WTC11 (cell line): ENCODE results near the gene TXNRD2. TPM values are rescaled to one million over a fixed set of nuclear protein-coding genes. Genes with fewer than 3 reads are reported as not detected.

Source experiments
- ATAC-seq: fragments of 200-7000 bp; cut with Tn5 transposase; 2 replicates; pipeline ENCODE4 v1.10.0; 2021; ENCODE audit warnings: mild to moderate bottlenecking, moderate library complexity
- CTCF ChIA-PET: fragments of 300-600 bp; sonication (Branson Sonifier 250); formaldehyde crosslinking; loops from one replicate; lab custom pipeline; 2021; ENCODE audit warnings: antibody characterized with exemption; lab: Charles Lee
- POLR2A ChIA-PET: fragments of 350-600 bp; sonication (Branson Sonifier 250); formaldehyde crosslinking; loops from one replicate; lab custom pipeline; 2021; ENCODE audit warnings: antibody characterized with exemption; lab: Charles Lee
- DNase-seq: peaks from one replicate; pipeline ENCODE4 v3.0.0; 2021; ENCODE audit warnings: low spot score
- H3K27ac Mint-ChIP-seq: 2 replicates; pipeline ENCODE4 v1.8.0; 2021; ENCODE audit warnings: mixed read lengths
- H3K27me3 Mint-ChIP-seq: 2 replicates; pipeline ENCODE4 v1.8.0; 2021; ENCODE audit warnings: low read depth, mild to moderate bottlenecking, moderate library complexity, mixed read lengths
- H3K36me3 Mint-ChIP-seq: 2 replicates; pipeline ENCODE4 v1.8.0; 2021; ENCODE audit warnings: mixed read lengths
- H3K4me1 Mint-ChIP-seq: 2 replicates; pipeline ENCODE4 v1.8.0; 2022; ENCODE audit warnings: mixed read lengths
- H3K4me3 Mint-ChIP-seq: 2 replicates; pipeline ENCODE4 v1.8.0; 2021; ENCODE audit warnings: mild to moderate bottlenecking, moderate library complexity, mixed read lengths
- H3K9me3 Mint-ChIP-seq: 2 replicates; pipeline ENCODE4 v1.8.0; 2021; ENCODE audit warnings: mixed read lengths
- CDX4 ChIP-seq: fragments of 250-450 bp; sonication (Bioruptor Pico); IDR thresholded peaks from 2 replicates; pipeline ENCODE4 v1.9.0; 2021; ENCODE audit warnings: moderate library complexity, mild to moderate bottlenecking, inconsistent platforms, borderline replicate concordance
- FOXK1 ChIP-seq: sonication (generic); formaldehyde crosslinking; IDR thresholded peaks from 2 replicates; pipeline ENCODE4 v1.8.0; 2022; ENCODE audit warnings: mild to moderate bottlenecking, moderate library complexity, missing genetic modification reagents
- FOXP1 ChIP-seq: sonication (generic); formaldehyde crosslinking; IDR thresholded peaks from 2 replicates; pipeline ENCODE4 v1.8.0; 2022; ENCODE audit warnings: missing genetic modification reagents, mild to moderate bottlenecking, moderate library complexity, borderline replicate concordance
- FOXP4 ChIP-seq: sonication (generic); formaldehyde crosslinking; IDR thresholded peaks from 2 replicates; pipeline ENCODE4 v1.8.0; 2022; ENCODE audit warnings: mild to moderate bottlenecking, missing genetic modification reagents
- HMGA2 ChIP-seq: fragments of 250-450 bp; sonication (Bioruptor Pico); IDR thresholded peaks from 2 replicates; pipeline ENCODE4 v1.4.0; 2021; ENCODE audit warnings: mild to moderate bottlenecking, moderate library complexity
- NFE2L1 ChIP-seq: sonication (generic); formaldehyde crosslinking; IDR thresholded peaks from 2 replicates; pipeline ENCODE4 v1.8.1; 2023; ENCODE audit warnings: missing genetic modification reagents
- NR1H2 ChIP-seq: sonication (generic); formaldehyde crosslinking; IDR thresholded peaks from 2 replicates; pipeline ENCODE4 v1.9.0; 2021; ENCODE audit warnings: mild to moderate bottlenecking, moderate library complexity, missing genetic modification reagents
- NR2C2 ChIP-seq: sonication (generic); formaldehyde crosslinking; IDR thresholded peaks from 2 replicates; pipeline ENCODE4 v1.8.0; 2022; ENCODE audit warnings: mild to moderate bottlenecking, missing genetic modification reagents
- USF2 ChIP-seq: sonication (generic); formaldehyde crosslinking; IDR thresholded peaks from 2 replicates; pipeline ENCODE4 v1.8.1; 2023; ENCODE audit warnings: mild to moderate bottlenecking, missing genetic modification reagents, moderate library complexity
- ZBTB43 ChIP-seq: sonication (generic); formaldehyde crosslinking; IDR thresholded peaks from 2 replicates; pipeline ENCODE4 v1.8.1; 2023; ENCODE audit warnings: mild to moderate bottlenecking, missing genetic modification reagents
- ZNF121 ChIP-seq: sonication (generic); formaldehyde crosslinking; IDR thresholded peaks from 2 replicates; pipeline ENCODE4 v1.8.0; 2023; ENCODE audit warnings: missing genetic modification reagents
- ZNF263 ChIP-seq: sonication (generic); formaldehyde crosslinking; IDR thresholded peaks from 2 replicates; pipeline ENCODE4 v1.8.1; 2022; ENCODE audit warnings: low read depth, mild to moderate bottlenecking, moderate library complexity, missing genetic modification reagents
- ZNF396 ChIP-seq: fragments of 250-450 bp; sonication (Bioruptor Pico); IDR thresholded peaks from 2 replicates; pipeline ENCODE4 v1.8.0; 2021; ENCODE audit warnings: mild to moderate bottlenecking, moderate library complexity, borderline replicate concordance
- ZSCAN18 ChIP-seq: fragments of 250-450 bp; sonication (Bioruptor Pico); IDR thresholded peaks from 2 replicates; pipeline ENCODE4 v2.1.2; 2022; ENCODE audit warnings: mild to moderate bottlenecking, moderate library complexity
- total RNA-seq: library from RNA; stranded (reverse); gene quantifications from 3 replicates; pipeline ENCODE4 v1.2.3, GENCODE V29; 2021

The TXNRD2 gene
- total RNA-seq, 1 experiment from 2014 or later = 15.9 TPM

- Mint-ChIP-seq H3K4me3 (no peak overlapping the region), H3K27me3 (no peaks in the 10 kb centered on the region)
- POLR2A ChIA-PET = no interaction called here
Observed at GRCh38 chr22:19983741-19984140, 42.1 kb upstream of the TXNRD2 start.

GRCh38 chr22:19982991-19983578, 41.5 kb upstream of the TXNRD2 start:
- CTCF ChIA-PET = interaction anchor here (1.2 to 1.9 kb wide), 2 partner anchors 9 to 30 kb away, joined by 5 to 8 read pairs; no protein-coding TSS in a partner anchor
- no peak for DNase-seq
- no peak for TF ChIP-seq FOXP1
- TF ChIP-seq FOXK1 (CRISPR knock-in tag) = 0 out of 2 replicates have a peak, but pooled peaks have one; percentile 14

More at GRCh38 chr22:19983741-19984140, 42.1 kb upstream of the TXNRD2 start:
- Mint-ChIP-seq H3K4me1 (peaks cover 5% of the 10 kb centered on the region; the same call in 1 of the 2 replicates), H3K9me3 (no peaks in the 10 kb centered on the region), H3K27ac (no peak overlapping the region; the same call in 1 of the 2 replicates), H3K36me3 (peaks cover 6% of the 10 kb centered on the region; the same call in 1 of the 2 replicates)
- DNase-seq (no peak), ATAC-seq (no peak)
- CTCF ChIA-PET = interaction anchor here (0.9 to 1.9 kb wide), 4 partner anchors 10 to 30 kb away, joined by 3 to 8 read pairs (median 4); no protein-coding TSS in a partner anchor
- no peak for TF ChIP-seq NFE2L1 (CRISPR knock-in tag)
- no peak for TF ChIP-seq ZNF121 (CRISPR knock-in tag)
- no peak for TF ChIP-seq USF2 (CRISPR knock-in tag)
- TF ChIP-seq ZNF263 (CRISPR knock-in tag) = no peak
- no peak for TF ChIP-seq CDX4 (CRISPR knock-in tag)
- no peak for TF ChIP-seq NR2C2 (CRISPR knock-in tag)
- no peak for TF ChIP-seq ZSCAN18 (CRISPR knock-in tag)
- TF ChIP-seq NR1H2 (CRISPR knock-in tag) = no peak
- TF ChIP-seq ZNF396 (CRISPR knock-in tag) = no peak
- no peak for TF ChIP-seq HMGA2
- no peak for TF ChIP-seq FOXP4 (CRISPR knock-in tag)
- no peak for TF ChIP-seq ZBTB43 (CRISPR knock-in tag)

More at GRCh38 chr22:19982991-19983578, 41.5 kb upstream of the TXNRD2 start:
- H3K9me3 Mint-ChIP-seq = no peaks in the 10 kb centered on the region
- no peaks in the 10 kb centered on the region for H3K27me3 Mint-ChIP-seq
- POLR2A ChIA-PET = no interaction called here
- H3K4me1 Mint-ChIP-seq = peaks cover 5% of the 10 kb centered on the region; the same call in 1 of the 2 replicates
- peaks cover 6% of the 10 kb centered on the region; the same call in 1 of the 2 replicates for H3K36me3 Mint-ChIP-seq
- ATAC-seq = no peak
- no peak overlapping the region for H3K27ac Mint-ChIP-seq
- H3K4me3 Mint-ChIP-seq = no peak overlapping the region
